GM19467 (cell line): ENCODE measurements around the gene HSP90AB1.
A peak's percentile ranks its signal among the peaks of the same experiment; 100 is the strongest.

Source experiments
- ATAC-seq: cut with Tn5 transposase; IDR thresholded peaks from one replicate; pipeline ENCODE4 v1.9.1; 2021; ENCODE audit warnings: mild to moderate bottlenecking, moderate library complexity; ENCODE audit not compliant: unreplicated experiment

HSP90AB1 gene

DNA sequence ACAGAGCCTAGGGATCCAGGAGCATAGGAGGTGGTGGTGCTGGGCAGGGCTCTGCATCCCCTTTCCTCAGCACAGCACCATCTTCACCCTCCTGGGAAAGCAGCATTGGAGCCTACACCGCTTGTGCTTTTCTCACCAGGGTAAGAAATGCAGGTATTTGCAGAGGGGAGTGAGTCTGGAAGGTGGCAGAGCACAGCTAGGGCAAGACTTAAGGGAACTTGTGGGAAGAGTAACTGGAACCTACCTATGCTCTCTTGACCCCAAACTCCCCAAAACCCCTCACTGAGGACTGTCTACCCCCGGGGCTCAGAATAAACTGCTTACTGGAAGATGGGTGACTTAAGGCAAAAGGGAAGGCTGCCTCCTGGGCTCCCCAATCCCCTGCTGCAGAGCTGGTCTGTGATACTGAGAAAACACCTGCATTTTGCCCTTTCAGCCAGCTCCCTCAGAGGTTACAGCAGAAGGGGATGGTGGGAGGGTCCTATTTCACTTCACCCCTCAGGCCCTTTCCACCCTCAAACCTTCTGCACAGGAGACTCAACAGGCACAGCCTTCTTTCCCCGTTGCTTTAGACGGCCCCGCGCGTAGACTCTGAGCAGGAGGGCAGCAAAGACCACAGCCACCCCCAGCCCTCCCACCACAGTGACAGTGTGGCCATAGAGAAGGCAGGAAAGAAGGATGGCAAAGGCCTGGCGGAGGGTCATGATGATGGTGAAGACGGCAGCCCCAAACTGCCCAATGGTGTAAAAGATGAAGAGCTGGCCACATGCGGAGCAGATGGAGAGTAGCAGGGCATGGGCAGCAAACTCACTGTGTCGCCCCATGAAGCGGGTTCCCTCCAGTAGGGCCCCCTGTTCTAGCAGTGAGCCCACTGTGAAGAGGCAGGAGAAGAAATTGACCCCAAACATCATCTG is 7.5 kb downstream of the HSP90AB1 start:
- ATAC-seq: no peak

DNA sequence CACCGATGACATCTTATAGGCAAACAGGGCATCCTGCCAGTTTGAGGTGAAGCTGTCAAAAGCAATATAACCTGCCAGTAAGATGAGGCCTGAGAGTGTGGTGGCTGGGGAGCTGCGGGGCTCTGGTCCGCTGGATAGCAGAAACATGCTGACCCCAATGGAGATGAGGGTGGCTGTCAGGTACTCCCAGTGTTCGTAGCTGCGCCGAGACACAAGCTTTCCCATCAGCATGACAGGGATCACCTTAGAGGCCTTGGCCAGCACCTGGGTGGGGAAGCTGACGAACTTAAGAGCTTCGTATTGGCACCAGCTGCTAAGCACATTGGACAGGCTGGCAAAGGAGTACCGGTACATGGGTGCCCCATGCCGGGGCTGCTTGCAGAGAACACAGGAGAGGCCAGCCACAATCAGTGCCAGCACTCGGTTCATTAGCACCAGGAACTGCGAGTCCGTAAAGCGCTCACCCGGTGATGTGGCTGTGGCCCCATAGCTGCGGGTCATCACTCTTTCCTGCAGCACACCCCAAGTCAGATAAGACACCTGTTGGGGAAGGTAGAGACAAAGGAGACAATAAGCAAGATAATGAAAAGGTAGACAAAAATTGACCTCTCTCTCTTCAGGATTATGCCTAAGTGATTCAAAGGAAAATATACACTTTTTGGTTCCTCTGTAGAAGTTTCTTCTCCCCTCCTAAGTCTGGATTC is 8.4 kb downstream of the HSP90AB1 start:
- no peak for ATAC-seq

DNA sequence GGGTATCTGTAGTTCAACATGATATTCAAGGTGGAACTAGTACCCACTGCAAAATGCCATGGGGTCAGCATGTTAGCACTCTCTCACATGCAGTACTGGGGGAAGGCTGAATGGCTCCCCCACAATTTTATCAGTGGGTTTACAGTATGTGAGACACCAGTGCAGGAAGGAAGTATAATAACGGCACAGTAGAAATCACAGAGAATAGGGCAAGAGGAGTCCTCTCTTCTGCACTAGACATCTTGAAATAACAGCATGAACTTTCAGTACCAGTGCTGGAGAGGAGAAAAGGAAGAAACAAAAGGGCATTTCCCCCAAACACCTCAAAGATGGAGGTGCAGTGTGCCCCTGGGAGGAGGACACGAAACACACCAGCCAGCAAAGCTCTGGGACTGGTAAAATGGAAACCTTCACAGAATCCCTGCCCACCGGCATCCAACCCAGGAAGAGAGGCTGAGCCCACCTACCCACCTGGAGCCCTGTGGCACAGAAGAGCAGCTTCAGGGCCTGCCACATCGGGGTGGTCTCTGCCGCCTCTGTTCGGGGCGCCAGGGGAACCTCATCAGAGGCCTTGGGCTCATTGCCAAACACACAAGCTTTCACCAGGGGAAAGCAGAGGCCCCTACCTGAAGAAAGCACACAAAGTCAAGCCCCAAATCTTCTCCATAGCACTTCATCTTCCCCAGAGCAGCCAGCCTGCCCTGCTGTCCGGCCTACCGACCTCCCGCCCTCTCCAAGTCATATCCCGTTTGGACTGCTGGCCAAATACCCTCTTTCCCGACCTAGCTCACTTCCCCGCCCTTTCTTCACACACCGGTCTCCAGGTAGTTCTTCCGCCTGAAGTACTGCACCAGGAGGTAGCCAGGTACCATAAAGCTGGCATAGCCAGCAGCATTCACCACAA is 9.2 kb downstream of the HSP90AB1 start:
- no peak for ATAC-seq

DNA sequence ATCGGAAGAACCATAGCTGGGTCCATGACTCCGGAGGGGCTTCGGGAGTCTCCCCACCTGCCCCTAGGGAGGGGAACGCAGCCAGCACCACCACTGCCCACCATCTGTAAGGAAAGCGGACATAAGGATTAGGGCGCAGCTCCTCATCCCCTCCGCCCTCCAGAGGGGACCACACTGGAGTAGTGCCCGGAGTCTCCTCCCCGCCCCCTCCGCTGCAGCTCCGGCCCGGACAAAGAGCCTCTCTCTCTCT is 9.8 kb downstream of the HSP90AB1 start:
- no peak for ATAC-seq

DNA sequence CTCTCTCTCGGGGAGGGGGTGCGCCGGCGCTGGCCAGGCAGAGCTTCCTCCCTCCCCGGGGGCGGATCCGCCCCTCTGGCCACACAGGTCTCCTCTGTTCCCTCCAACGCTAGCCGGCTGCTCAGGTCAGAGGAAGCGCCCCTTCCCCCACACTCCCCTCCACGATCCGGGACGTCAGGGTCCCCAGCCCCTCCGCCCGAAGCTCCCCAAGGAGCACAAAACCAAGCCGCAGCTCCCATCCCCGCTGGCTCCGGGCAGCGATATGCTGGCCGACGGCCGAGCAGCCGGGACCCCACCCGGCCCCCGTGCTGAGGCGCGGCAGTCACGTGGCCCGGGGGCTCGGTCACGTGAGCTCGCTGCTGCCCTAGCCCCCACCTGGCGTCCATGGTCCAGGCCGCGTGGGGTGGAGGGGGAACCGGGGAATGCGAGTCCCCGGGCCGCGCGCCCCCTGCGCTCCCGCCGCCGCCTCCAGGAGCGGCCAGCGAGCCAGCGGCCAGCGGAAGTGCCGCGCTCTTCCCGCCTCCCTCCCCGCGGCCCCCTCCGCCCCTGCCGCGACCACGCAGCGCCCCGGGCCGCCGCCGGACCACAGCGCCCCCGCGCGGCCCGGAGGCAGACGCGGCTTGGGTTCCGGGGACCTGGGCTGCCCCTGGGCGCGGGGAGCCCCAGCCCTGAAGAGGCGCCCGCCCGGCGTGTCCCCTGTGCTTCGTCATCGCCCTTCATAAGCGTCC is 10.3 kb downstream of the HSP90AB1 start, which contains the start of gene SLC35B2:
SLC35B2 (minus strand) TSS at position 504 of the 728 bp plus-strand sequence; CDS start at position 386, 118 bp downstream.
- peak; percentile 44 for ATAC-seq

DNA sequence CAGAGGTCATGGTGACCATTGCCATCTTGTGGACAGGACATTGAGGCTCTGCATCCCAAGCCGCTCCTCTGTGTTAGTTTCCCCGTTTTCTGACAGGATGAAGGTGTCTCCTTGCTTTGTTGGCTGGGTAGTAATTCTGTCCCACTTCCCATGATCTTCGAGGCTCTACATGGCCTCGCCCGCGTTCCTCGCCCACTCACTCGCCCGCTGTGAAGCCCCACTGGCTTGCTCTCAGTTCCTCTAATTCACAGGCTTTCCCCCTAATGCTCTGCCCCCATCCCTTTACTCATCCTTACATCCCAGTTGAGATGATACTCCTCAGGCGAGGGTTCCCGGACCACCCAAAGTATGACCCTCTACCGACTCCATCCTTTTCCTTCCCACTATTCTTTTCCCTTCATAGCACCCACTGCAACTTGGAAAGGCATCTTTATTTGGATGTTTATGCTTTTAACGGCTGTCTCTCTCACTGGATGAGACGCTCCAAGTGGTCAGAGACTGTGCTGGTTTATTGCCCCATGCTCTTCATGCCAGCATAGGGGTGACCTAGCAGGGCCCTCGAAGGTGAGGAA is 10.9 kb downstream of the HSP90AB1 start:
- peak; percentile 7 for ATAC-seq

DNA sequence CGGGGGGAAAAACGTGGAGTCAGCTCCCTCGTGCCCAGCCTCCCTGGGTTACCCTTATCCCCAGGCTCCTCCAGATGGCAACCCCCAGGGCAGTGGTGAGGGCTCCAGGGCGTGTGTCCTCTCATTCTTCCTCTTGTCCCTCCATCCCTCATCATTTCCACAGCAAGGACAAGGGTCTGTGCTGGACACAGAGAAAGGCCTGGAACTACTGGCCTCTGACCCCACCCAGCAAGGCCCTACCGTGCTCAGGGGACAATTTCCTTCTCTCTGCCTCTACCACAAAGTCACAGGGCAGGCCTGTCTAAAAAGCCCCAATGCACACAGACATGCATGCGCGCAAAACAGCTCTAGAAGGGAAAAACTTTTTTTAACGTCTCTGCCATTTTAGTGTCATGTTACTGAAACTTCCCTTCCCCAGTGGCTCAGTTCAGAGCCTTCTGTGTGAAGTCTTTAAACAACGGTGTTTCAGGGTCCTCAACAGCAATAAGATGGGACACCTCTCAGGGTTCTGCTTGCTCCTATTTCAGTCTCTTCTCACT is 11.5 kb downstream of the HSP90AB1 start:
- no peak for ATAC-seq

DNA sequence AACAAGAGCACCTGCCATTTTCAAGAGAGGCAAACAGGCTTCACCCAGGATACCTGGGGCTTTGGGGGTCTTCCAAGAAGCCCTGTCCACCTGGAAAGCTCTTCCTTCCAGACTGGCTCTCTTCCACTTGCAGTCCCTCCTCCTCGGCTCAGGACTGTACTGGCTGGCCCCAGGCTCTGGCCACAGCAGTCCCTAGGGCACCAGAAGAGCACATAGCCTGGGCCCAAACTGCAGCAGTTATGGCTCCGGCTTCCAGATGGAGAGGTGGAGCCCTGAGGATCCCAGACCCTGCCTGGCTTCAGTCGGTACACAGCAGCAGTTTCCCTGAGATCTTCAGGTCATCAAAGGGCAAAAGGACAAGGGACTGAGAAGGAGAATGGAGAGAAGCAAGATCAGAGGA is 12.0 kb downstream of the HSP90AB1 start:
- ATAC-seq: no peak

DNA sequence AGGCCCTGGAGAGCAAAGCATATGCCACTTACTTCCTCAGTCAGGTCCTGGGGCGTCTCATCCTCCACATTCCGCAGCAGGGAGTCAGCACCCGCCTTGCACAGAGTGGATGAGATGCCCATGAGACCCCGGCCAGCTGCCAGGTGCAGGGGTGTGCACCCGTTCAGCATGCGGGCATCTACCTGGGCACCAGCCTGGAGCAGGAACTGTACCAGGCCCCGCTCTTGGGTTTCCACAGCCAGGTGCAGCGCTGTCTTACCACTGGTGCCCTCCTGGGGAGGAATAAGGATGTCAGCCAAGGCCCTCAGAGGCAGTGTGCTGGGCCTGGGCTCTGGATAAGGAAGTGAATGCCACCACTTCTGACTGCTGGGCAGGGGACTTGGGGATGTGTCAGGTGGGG is 13.1 kb downstream of the HSP90AB1 start:
- no peak for ATAC-seq

DNA sequence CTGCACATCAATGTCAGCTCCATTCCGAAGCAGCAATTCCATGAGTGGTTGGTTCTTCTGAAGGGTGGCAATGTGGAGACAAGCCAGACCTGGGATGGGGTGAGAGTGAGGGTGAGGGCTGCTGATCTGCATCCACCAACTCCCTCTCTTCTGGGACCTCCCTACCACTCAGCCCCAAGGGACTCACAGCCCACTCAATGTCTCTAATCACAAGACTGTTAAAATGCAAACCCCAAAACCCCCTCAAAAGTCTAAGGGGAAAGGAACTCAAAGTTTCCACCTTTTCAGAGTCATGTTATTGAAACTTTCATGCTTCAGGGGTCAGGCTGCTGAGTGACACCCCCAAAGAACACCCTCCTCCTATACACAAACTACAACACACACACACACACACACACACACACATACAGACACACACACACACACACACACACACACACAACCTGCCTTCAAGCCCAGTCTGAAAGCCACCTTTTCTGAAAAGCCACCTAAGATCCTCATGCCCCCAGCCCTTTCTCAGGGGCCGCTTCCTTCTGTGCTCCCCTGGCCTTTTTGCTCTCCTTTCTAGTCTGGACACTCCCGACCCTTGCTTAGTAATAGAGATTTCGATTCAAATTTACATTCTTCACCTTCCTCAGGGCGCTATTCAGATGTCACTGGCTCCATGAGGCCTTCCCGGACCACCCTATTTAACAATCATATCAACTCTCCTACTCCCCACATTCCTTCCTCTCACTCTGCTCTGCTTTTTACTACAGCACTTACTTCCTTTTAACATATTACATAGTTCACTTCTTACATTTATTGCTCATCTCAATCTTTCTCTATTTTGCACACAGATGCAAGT is 13.8 kb downstream of the HSP90AB1 start:
- no peak for ATAC-seq

DNA sequence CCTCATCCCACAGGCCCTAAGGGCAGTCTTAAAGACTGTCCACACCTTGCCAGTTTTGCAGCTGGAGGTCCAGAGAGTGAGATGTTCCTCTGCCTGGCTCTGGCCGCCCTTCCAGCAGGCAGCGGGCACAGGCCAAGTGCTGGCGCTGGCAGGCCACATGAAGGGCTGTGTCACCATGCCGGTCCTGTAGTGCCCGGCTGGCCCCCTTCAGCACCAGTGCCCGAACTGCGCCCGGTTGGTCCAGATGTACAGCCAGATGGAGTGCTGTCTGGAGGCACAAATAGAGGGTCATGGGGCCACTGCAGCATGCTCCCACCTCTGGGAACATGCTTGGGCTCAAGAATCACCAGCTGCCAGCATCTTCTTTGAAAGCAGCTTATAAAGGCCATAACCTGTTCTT is 14.7 kb downstream of the HSP90AB1 start:
- no peak for ATAC-seq

DNA sequence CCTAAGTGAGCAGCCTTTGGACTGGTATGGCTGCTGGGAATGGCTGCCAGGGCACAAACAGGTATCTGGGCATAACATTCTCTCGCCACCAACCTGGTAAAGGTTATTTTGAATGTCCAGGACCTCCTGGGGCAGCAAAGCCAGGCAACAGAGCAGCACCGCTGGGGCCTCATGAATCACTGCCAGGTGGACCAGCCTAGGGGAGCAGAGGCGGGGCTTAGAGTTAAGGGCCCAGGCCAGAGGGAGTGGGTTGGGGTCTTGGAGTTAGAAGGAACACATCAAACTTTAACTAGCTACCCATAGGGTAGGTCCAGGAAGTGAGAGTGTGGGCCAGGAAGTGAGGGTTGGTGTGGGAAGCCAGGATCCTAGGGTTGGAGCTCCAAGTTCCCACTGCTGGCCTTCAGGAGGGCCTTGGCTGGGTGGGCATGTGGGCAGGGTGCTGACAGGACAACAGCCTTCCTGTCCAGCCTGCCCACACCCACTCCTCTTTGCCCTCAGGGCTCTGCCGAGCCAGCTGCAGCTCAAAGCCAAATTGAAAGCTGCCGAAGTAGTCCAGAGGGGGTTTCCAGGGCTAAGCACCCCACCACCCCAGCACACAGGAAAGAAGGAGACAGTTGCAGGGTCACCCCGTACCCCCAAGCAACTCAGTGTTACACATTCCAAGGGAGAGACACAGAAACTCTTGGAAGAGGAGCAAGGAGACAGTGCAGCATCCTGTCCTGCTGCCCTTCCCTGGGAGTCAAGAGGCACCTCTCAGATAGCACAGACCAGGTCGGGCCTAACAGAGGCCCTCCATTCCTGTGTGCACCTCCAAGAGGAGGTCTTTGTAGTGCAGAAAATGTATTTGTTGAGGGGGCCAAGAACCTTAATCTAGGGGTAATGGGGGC is 15.8 kb downstream of the HSP90AB1 start:
- no peak for ATAC-seq

DNA sequence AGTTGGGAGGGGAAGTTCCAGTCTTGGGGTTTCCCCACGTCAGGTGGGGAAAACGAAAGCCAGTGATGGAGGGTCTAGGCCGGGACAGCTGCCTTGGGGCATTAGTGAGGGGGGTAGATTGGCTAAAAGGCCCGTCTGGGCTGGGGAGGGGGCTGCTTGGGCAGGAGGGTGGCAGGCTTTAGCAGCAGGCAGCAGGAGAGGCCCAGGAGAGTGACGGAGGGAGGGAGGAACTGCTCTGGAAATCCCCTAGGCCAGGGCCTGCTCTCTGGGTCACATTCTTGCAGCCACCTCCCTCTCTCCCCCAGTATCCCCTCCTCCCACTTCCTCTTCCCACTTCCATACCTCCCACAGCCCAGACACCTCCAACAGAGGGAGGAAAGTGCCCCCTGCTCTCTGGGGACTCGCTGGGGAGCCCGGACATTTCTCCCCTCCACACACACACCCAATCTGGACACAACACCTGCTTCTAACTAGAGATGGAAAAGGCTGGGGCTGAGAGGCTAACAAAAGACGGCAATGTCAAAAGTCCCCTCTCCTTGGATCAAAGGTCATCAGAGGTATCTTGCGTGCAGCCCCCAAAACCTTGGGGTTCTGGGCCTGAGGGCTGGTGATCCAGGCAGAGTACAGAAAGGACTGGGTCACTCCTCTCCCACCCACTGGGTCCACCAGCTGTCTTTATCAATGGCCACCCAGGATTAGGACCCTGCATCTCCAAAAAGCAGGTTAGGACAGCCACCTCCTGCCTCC is 16.6 kb downstream of the HSP90AB1 start:
- no peak for ATAC-seq

DNA sequence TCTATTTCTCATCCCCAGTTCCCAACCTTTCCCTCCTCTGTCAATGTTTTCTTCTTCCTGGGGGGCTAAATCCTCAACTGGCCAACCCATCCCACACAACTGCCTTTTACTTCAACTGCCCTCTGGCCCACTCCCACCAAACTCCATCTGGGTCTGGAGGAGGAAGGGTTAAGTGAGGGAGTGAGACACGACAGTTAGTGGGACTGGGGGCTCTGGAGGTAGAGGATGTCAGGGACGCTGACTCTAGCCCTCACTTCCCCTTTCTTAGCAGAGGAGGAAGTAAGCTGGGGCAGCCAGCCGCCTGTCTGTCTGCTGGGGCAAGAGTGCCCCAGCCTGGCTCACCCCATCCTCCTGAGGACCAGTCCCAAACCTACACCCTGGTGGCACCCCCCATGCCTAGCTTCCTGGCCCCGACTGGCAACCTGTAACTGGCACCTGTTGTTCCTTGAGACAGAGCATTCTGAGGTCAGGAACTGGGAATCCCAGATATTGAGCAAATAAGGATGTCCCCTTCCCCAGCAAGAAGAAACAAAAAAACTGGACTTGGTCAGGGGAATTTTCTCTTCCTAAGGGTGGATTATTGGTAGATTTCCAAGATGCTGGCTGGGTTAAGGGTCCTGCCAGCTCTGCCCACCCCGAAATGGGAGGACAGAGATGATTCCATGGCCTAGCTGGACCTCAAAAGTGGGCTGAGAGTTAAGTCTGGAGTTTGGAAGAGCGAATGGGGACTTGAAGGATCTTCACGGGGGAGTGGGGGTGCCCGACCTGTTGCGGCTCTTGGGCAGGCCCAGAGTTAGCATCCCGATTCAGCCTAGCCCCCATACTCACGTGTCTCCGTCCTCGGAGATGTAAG is 17.5 kb downstream of the HSP90AB1 start:
- ATAC-seq: no peak

DNA sequence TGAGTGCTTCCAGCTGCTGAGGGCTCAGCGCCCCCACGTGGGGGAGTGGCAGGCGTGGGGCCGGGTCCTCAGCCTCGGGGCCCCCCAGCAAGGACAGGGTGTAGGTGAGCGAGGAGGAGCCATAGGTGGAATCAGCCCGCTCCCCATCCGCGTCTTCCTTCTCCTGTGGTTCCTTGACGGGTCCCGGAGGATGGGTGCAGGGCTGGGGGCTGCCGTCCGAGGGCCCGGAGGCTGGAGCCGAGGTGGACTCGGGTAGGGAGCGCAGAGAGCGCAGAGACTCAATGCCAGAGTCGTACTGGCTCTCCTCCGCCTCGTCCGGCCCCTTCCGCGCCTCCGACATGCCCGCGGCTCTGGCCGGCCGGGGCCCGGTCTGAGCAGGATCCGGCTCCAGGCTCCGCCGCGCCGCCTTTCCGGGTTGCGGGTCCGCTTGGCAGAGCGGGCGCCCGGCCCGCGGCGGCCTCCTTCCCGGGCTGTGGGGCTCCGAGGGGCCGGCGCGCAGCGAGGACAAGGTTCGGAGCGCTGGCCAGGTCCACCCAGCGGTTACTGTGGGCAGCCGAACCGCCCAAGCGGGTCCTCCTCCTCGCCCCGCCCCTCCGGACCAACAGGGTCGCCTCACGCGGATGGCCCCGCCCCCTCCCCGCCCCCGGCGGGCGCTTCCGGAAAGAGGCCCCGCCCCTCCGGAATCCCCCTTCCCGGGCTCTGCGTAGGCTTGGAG is 18.3 kb downstream of the HSP90AB1 start, which contains the start of gene NFKBIE:
NFKBIE (minus strand) TSS at position 545 of the 715 bp plus-strand sequence; CDS start at position 340, 205 bp downstream.
- peak; percentile 35 for ATAC-seq
